ENCODE results near the gene UNCX. TPM values are rescaled to one million over a fixed set of nuclear protein-coding genes. Genes with fewer than 3 reads are reported as not detected.
"Not testable (repeated sequence)": the region's sequence is repeated elsewhere in the genome, so short reads cannot be mapped to it uniquely, and the experiment has no call there.

UNCX gene
- total RNA-seq, 1 donor from 2014 or later: not detected

DNA sequence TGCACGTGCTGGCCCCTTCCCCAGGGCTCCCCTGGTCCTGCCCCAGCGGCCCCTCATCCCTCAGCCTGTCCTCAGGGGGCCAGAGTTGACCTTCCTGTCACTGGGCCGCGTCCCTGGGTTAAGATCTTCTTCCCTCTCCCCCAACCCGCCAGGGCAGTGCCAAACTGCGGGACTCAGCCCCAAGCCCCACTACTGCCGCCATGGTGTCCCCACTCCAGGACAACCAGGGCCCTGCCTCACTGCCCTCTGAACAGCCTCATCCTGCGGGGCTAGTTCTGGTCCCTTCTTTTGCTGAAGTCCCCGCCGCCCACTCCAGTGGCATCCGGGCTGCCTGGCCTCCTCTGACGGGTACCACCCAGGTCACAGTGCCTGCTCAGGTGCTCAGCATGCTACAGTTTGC lies 37.5 kb downstream of the UNCX start:
- Histone ChIP-seq H3K36me3 (no peaks in the 10 kb centered on the region), H3K27ac (no peak overlapping the region), H3K4me3 (no peak overlapping the region), H3K9me3 (no peaks in the 10 kb centered on the region), H3K27me3 (no peaks in the 10 kb centered on the region), H3K4me1 (no peaks in the 10 kb centered on the region)
- no peak for DNase-seq (ENCODE audit: extremely low spot score in 2 of 2)
- TF ChIP-seq POLR2A (IDR thresholded peaks at IDR 0.05) (no peak), POLR2AphosphoS5 (IDR thresholded peaks at IDR 0.05; ENCODE audit: insufficient read depth in 1 of 2, low read depth in 1 of 2) (no peak)
- TF ChIP-seq, protein P1, sequence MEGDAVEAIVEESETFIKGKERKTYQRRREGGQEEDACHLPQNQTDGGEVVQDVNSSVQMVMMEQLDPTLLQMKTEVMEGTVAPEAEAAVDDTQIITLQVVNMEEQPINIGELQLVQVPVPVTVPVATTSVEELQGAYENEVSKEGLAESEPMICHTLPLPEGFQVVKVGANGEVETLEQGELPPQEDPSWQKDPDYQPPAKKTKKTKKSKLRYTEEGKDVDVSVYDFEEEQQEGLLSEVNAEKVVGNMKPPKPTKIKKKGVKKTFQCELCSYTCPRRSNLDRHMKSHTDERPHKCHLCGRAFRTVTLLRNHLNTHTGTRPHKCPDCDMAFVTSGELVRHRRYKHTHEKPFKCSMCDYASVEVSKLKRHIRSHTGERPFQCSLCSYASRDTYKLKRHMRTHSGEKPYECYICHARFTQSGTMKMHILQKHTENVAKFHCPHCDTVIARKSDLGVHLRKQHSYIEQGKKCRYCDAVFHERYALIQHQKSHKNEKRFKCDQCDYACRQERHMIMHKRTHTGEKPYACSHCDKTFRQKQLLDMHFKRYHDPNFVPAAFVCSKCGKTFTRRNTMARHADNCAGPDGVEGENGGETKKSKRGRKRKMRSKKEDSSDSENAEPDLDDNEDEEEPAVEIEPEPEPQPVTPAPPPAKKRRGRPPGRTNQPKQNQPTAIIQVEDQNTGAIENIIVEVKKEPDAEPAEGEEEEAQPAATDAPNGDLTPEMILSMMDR (IDR thresholded peaks at IDR 0.05): no peak
- intact Hi-C loops (cut with DNase I): no loop called here

DNA sequence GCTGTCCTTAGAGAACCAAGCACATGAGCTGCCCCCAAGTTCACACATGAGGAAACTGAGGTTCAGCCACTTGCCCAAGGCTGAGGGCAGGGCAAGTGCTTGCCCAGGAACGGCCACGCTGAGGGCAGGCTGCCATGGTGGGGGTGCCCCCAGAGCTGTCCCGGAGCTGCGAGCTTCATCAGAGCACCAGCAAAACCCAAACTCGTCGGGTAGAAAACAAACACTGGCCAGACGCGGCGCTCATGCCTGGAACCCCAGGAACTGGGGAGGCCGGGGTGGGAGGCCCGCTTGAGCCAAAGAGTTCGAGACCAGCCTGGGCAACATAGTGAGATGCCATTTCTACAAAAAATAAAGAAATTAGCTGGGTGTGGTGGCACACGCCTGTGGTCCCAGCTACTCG lies 38.4 kb downstream of the UNCX start:
- intact Hi-C loops (cut with DNase I): no loop called here
- Histone ChIP-seq H3K27ac (no peak overlapping the region), H3K4me3 (no peak overlapping the region), H3K27me3 (no peaks in the 10 kb centered on the region), H3K9me3 (no peaks in the 10 kb centered on the region), H3K36me3 (no peaks in the 10 kb centered on the region), H3K4me1 (no peaks in the 10 kb centered on the region)
- TF ChIP-seq, protein P1 (IDR thresholded peaks at IDR 0.05): no peak
- no peak for TF ChIP-seq POLR2A (IDR thresholded peaks at IDR 0.05)
- no peak for TF ChIP-seq POLR2AphosphoS5 (IDR thresholded peaks at IDR 0.05; ENCODE audit: insufficient read depth in 1 of 2, low read depth in 1 of 2)
- DNase-seq (ENCODE audit: extremely low spot score in 2 of 2): no peak

DNA sequence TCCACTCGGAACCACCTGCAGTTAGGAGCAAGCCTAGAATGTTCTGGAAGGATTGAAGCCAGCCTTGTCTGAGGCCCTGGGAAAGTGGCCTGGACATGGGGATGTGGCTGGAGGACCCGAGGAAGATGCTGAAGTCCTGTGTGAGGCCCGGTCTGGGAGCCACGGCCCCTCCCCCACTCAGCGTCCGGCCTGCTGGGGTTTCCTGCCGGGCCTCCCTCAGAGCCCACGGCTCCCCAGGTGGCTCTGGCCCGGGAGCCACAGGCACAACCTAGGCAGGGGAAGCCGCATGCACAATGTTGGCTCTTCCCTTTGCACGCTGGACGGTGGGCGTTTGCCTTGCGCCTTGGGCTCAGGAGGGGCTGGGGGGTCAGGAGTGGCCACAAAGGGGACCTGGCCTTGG lies 39.0 kb downstream of the UNCX start:
- Histone ChIP-seq H3K9me3 (no peaks in the 10 kb centered on the region), H3K4me1 (no peaks in the 10 kb centered on the region), H3K36me3 (no peaks in the 10 kb centered on the region), H3K27me3 (no peaks in the 10 kb centered on the region), H3K27ac (no peak overlapping the region), H3K4me3 (no peak overlapping the region)
- intact Hi-C loops (cut with DNase I): no loop called here
- no peak for DNase-seq (ENCODE audit: extremely low spot score in 2 of 2)
- TF ChIP-seq POLR2A (IDR thresholded peaks at IDR 0.05) (no peak), POLR2AphosphoS5 (IDR thresholded peaks at IDR 0.05; ENCODE audit: insufficient read depth in 1 of 2, low read depth in 1 of 2) (no peak)
- TF ChIP-seq, protein P1 (IDR thresholded peaks at IDR 0.05): no peak

DNA sequence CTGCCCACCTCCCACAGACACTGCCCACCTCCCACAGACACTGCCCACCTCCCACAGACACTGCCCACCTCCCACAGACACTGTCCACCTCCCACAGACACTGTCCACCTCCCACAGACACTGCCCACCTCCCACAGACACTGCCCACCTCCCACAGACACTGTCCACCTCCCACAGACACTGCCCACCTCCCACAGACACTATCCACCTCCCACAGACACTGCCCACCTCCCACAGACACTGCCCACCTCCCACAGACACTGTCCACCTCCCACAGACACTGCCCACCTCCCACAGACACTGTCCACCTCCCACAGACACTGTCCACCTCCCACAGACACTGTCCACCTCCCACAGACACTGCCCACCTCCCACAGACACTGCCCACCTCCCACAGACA lies 39.5 kb downstream of the UNCX start:
- not testable (repeated sequence) for H3K9me3 ChIP-seq, H3K27me3 ChIP-seq

DNA sequence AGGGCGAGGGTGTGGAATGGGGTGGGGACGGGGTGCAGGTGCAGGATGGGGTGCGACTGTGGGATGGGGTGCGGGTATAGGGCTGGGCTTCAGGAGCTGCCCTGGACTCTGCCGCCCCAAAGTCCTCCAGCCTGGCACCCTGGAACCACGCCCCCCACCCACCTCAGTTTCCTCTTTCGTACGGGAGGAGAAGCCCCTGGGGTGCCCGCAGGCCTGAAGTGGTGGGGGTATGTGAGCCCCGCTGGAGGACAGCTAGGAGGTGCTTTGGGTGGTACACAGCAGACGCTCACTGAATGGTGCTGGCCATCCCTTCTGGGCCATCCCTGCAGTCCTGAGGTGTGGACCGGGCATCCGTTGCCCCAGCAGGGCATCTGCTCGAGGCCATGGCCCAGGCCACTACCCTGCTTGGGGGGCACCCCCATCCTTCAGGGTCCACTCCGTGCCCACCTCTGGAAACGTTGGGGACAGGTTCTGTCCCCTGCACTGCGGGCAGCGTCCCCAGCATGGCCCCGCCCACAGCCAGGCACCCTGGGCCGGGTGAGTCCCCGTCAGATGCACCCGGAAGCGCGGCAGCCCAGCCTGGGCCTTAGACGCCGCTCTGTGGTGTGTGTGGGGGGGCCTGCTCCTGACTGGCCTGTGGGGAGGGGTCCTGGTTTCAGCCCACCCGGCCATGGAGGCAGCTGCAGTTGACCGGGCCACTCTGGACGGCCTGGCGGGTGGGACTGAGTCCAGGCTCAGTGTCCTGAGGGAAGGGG lies 41.6 kb downstream of the UNCX start:
- Histone ChIP-seq H3K36me3 (no peaks in the 10 kb centered on the region), H3K27me3 (no peaks in the 10 kb centered on the region), H3K4me1 (no peaks in the 10 kb centered on the region), H3K27ac (no peak overlapping the region), H3K9me3 (no peaks in the 10 kb centered on the region), H3K4me3 (no peak overlapping the region)
- no peak for DNase-seq (ENCODE audit: extremely low spot score in 2 of 2)
- TF ChIP-seq, protein P1 (IDR thresholded peaks at IDR 0.05): no peak
- TF ChIP-seq POLR2A (IDR thresholded peaks at IDR 0.05) (no peak), POLR2AphosphoS5 (IDR thresholded peaks at IDR 0.05; ENCODE audit: insufficient read depth in 1 of 2, low read depth in 1 of 2) (no peak)
- intact Hi-C loops (cut with DNase I): no loop called here

More for the DNA sequence above, 39.5 kb downstream of the UNCX start:
- H3K36me3 ChIP-seq; intact Hi-C loops (cut with DNase I); H3K4me1 ChIP-seq; H3K27ac ChIP-seq; H3K4me3 ChIP-seq; DNase-seq (ENCODE audit: extremely low spot score in 2 of 2): not testable (repeated sequence)
